A549 (cell line): ENCODE results near the gene LHFPL5. TPM values are rescaled to one million over a fixed set of nuclear protein-coding genes. Genes with fewer than 3 reads are reported as not detected.

ENCODE experiments used
- ATAC-seq, 2 experiments: fragments of 200-7000 bp in 1 of 2; fragments of >200 bp in 1 of 2; cut with Nextera tagmentation in 1 of 2; cut with Tn5 transposase in 1 of 2; 3 replicates each; pipeline versions ENCODE4 v1.8.0 to v1.9.1; 2018 to 2020; ENCODE audit warnings: mild to moderate bottlenecking in 1 of 2, moderate library complexity in 1 of 2
- CTCF ChIA-PET: fragments of 300-600 bp; sonication (Branson Sonifier 250); formaldehyde crosslinking; extraction: SDS; loops from one replicate; lab custom pipeline; 2021; ENCODE audit warnings: antibody characterized with exemption, inconsistent platforms; lab: Yijun Ruan, JAX
- POLR2A ChIA-PET: fragments of 350-600 bp; formaldehyde crosslinking; extraction: SDS; loops from one replicate; lab custom pipeline; 2021; ENCODE audit warnings: antibody characterized with exemption, inconsistent platforms; lab: Yijun Ruan, JAX
- DNase-seq, 2 experiments: peaks; one replicate each; pipeline versions ENCODE4 v3.0.0 to v3.0.0-alpha.2; 2011 to 2016; ENCODE audit warnings: low read depth in 1 of 2, low spot score in 1 of 2
- FAIRE-seq: peaks from 2 replicates; lab custom pipeline; 2011; peaks lifted over from hg19 to GRCh38; lab: Jason Lieb, UNC
- H3K27ac ChIP-seq, 2 experiments: fragments of >200 bp; sonication (Bioruptor Twin); formaldehyde crosslinking; 3 replicates each; pipeline ENCODE4 v1.5.1; 2016 to 2017
- H3K4me1 ChIP-seq: fragments of >200 bp; sonication (Bioruptor Twin); formaldehyde crosslinking; 3 replicates; pipeline ENCODE4 v1.6.1; 2016
- H3K4me2 ChIP-seq: fragments of >200 bp; sonication (Bioruptor Twin); formaldehyde crosslinking; 3 replicates; pipeline ENCODE4 v1.6.1; 2016
- H3K4me3 ChIP-seq: fragments of >200 bp; sonication (Bioruptor Twin); formaldehyde crosslinking; 3 replicates; pipeline ENCODE4 v1.5.1; 2016
- H3K9me3 ChIP-seq: fragments of >200 bp; sonication (Bioruptor Twin); formaldehyde crosslinking; 3 replicates; pipeline ENCODE4 v1.6.1; 2016
- BHLHE40 ChIP-seq: IDR thresholded peaks from 2 replicates; pipeline ENCODE4 v1.6.1; 2012; ENCODE audit warnings: low read depth, low read length, inconsistent platforms
- CBX8 ChIP-seq: fragments of 200-600 bp; sonication (generic); IDR thresholded peaks from 2 replicates; pipeline ENCODE4 v1.6.1; 2016
- CEBPB ChIP-seq, 2 experiments: fragments of >200 bp in 1 of 2; sonication (Bioruptor Twin) in 1 of 2; formaldehyde crosslinking in 1 of 2; IDR thresholded peaks; 2 replicates each; pipeline ENCODE4 v1.6.1; 2012 to 2016
- EHF ChIP-seq: fragments of 250-450 bp; sonication (Bioruptor Pico); IDR thresholded peaks from 2 replicates; pipeline ENCODE4 v1.5.0; 2020; ENCODE audit warnings: mild to moderate bottlenecking
- ELK1 ChIP-seq: fragments of 150-350 bp; IDR thresholded peaks from 2 replicates; pipeline ENCODE4 v1.6.1; 2014; ENCODE audit warnings: low read depth, mild to moderate bottlenecking, low read length
- EP300 ChIP-seq, 2 experiments: fragments of >200 bp; sonication (Bioruptor Twin); formaldehyde crosslinking; IDR thresholded peaks; 2 replicates in 1 of 2; 3 replicates in 1 of 2; pipeline ENCODE4 v1.6.1; 2016 to 2017
- FOSB ChIP-seq: fragments of 250-450 bp; sonication (Bioruptor Pico); IDR thresholded peaks from 2 replicates; pipeline ENCODE4 v1.5.0; 2020; ENCODE audit warnings: mild to moderate bottlenecking, moderate library complexity
- HES2 ChIP-seq: fragments of >200 bp; sonication (Bioruptor Twin); formaldehyde crosslinking; IDR thresholded peaks from 2 replicates; pipeline ENCODE4 v1.6.1; 2016
- HEYL ChIP-seq: fragments of 250-450 bp; sonication (Bioruptor Pico); IDR thresholded peaks from 2 replicates; pipeline ENCODE4 v1.8.0; 2021; ENCODE audit warnings: mild to moderate bottlenecking, moderate library complexity
- HOXB13 ChIP-seq: fragments of 250-450 bp; sonication (Bioruptor Pico); IDR thresholded peaks from 2 replicates; pipeline ENCODE4 v1.5.0; 2020; ENCODE audit warnings: low read depth, mild to moderate bottlenecking, moderate library complexity
- JUN ChIP-seq, 2 experiments: fragments of >200 bp; sonication (Bioruptor Twin); formaldehyde crosslinking; IDR thresholded peaks; 2 replicates in 1 of 2; 3 replicates in 1 of 2; pipeline ENCODE4 v1.6.1; 2016 to 2017
- JUNB ChIP-seq: fragments of >200 bp; sonication (Bioruptor Twin); formaldehyde crosslinking; IDR thresholded peaks from 2 replicates; pipeline ENCODE4 v1.6.1; 2016
- KDM1A ChIP-seq: fragments of 200-600 bp; sonication (generic); IDR thresholded peaks from 2 replicates; pipeline ENCODE4 v1.6.1; 2016; ENCODE audit warnings: low read depth, mild to moderate bottlenecking
- MAZ ChIP-seq: fragments of 150-350 bp; IDR thresholded peaks from 2 replicates; pipeline ENCODE4 v1.6.1; 2014; ENCODE audit warnings: antibody characterized with exemption, low read depth, low read length, borderline replicate concordance
- MYC ChIP-seq: IDR thresholded peaks from 2 replicates; pipeline ENCODE4 v1.6.1; 2012; ENCODE audit warnings: mild to moderate bottlenecking, inconsistent platforms, low read length, improper control_type of control experiment, borderline replicate concordance
- NPAS2 ChIP-seq: fragments of 250-450 bp; sonication (Bioruptor Pico); IDR thresholded peaks from 2 replicates; pipeline ENCODE4 v1.8.0; 2022; ENCODE audit warnings: mild to moderate bottlenecking, moderate library complexity, borderline replicate concordance
- PHF8 ChIP-seq: fragments of 200-600 bp; sonication (generic); IDR thresholded peaks from 2 replicates; pipeline ENCODE4 v1.6.1; 2016; ENCODE audit warnings: low read depth, mild to moderate bottlenecking, antibody characterized with exemption, moderate library complexity, borderline replicate concordance
- POLR2AphosphoS2 ChIP-seq: conservative IDR thresholded peaks from 2 replicates; pipeline ENCODE4 v1.6.1; 2012; ENCODE audit warnings: low read length, improper control_type of control experiment, inconsistent platforms
- RAD21 ChIP-seq, 2 experiments: fragments of >200 bp in 1 of 2; sonication (Bioruptor Twin) in 1 of 2; formaldehyde crosslinking in 1 of 2; IDR thresholded peaks in 1 of 2; conservative IDR thresholded peaks in 1 of 2; 2 replicates in 1 of 2; 3 replicates in 1 of 2; pipeline ENCODE4 v1.6.1; 2012 to 2018; ENCODE audit warnings: inconsistent platforms in 1 of 2
- RARB ChIP-seq: fragments of 250-450 bp; sonication (Bioruptor Pico); IDR thresholded peaks from 2 replicates; pipeline ENCODE4 v1.8.0; 2021; ENCODE audit warnings: mild to moderate bottlenecking, moderate library complexity
- RCOR1 ChIP-seq: fragments of 150-350 bp; IDR thresholded peaks from 2 replicates; pipeline ENCODE4 v1.6.1; 2014; ENCODE audit warnings: antibody characterized with exemption, low read length, low read depth
- REST ChIP-seq: fragments of 200-600 bp; sonication (generic); IDR thresholded peaks from 2 replicates; pipeline ENCODE4 v1.6.1; 2016; ENCODE audit warnings: antibody characterized with exemption, mild to moderate bottlenecking, moderate library complexity
- RNF2 ChIP-seq: fragments of 200-600 bp; sonication (generic); IDR thresholded peaks from 2 replicates; pipeline ENCODE4 v1.6.1; 2016; ENCODE audit warnings: low read depth, mild to moderate bottlenecking, antibody characterized with exemption, moderate library complexity, borderline replicate concordance
- SREBF2 ChIP-seq: fragments of 450-650 bp; IDR thresholded peaks from 2 replicates; pipeline ENCODE4 v1.6.1; 2014; ENCODE audit warnings: mild to moderate bottlenecking, moderate library complexity
- TFCP2L1 ChIP-seq: fragments of 250-450 bp; sonication (Bioruptor Pico); IDR thresholded peaks from 2 replicates; pipeline ENCODE4 v1.5.0; 2021; ENCODE audit warnings: mild to moderate bottlenecking
- ZC3H11A ChIP-seq: fragments of 450-650 bp; IDR thresholded peaks from 2 replicates; pipeline ENCODE4 v1.6.1; 2014; ENCODE audit warnings: antibody characterized with exemption, mild to moderate bottlenecking
- ZFP36 ChIP-seq: fragments of 450-650 bp; IDR thresholded peaks from 2 replicates; pipeline ENCODE4 v1.6.1; 2014; ENCODE audit warnings: borderline replicate concordance; ENCODE audit not compliant: partially characterized antibody
- ZNF302 ChIP-seq: fragments of 250-450 bp; sonication (Bioruptor Pico); IDR thresholded peaks from 2 replicates; pipeline ENCODE4 v1.9.0; 2021; ENCODE audit warnings: inconsistent platforms, mild to moderate bottlenecking, moderate library complexity
- WGBS: methylation state at CpG from one replicate; pipeline ENCODE4 v1.1.6; 2017; ENCODE audit errors: missing lambda C conversion rate; 5-methylcytosine and 5-hydroxymethylcytosine counted together
- polyA plus RNA-seq, 4 experiments: library from polyadenylated mRNA; depleted of rRNA in 3 of 4; stranded (reverse); fragments of >200 nt; fragmentation: RNase III in 1 of 4; extraction: RNeasy Plus Mini Kit Qiagen cat#74134 plus additional on column Dnase treatment in 1 of 4; gene quantifications; 2 replicates in 3 of 4; 3 replicates in 1 of 4; pipeline ENCODE4 v1.2.3, GENCODE V29; 2011 to 2017

LHFPL5 gene
- polyA plus RNA-seq, 2 of the 4 experiments (the other 2 are of a cell fraction) = 0.06 to 0.17 TPM

- H3K4me2 ChIP-seq = no peak overlapping the region
- TF ChIP-seq RAD21 (conservative IDR thresholded peaks at IDR 0.05 in 1 of 2, IDR thresholded peaks at IDR 0.05 in 1 of 2) = no peak
- no peak for TF ChIP-seq ELK1
- TF ChIP-seq HES2 = no peak
- TF ChIP-seq RNF2 = no peak
- TF ChIP-seq MAZ = no peak
- no peak for TF ChIP-seq MYC
- no peak for TF ChIP-seq BHLHE40
- no peak for TF ChIP-seq EHF
- TF ChIP-seq RARB = no peak
- TF ChIP-seq ZNF302 (CRISPR knock-in tag) = no peak
- no peak for TF ChIP-seq NPAS2 (CRISPR knock-in tag)
- TF ChIP-seq REST = no peak
- TF ChIP-seq ZFP36 = no peak
- TF ChIP-seq FOSB = no peak
- TF ChIP-seq HEYL (CRISPR knock-in tag) = no peak
- TF ChIP-seq TFCP2L1 (CRISPR knock-in tag) = no peak
- TF ChIP-seq SREBF2 = no peak
- TF ChIP-seq ZC3H11A = no peak
- no peak for TF ChIP-seq POLR2AphosphoS2
- H3K27ac ChIP-seq = no peak overlapping the region
- CTCF ChIA-PET = no interaction called here
- FAIRE-seq (no peak), DNase-seq (no peak), ATAC-seq (no peak)
- WGBS = 15% methylated on average over 2 of the region's 2 CpGs
- no peak overlapping the region for H3K4me3 ChIP-seq
- no peaks in the 10 kb centered on the region; the same call in 2 of the 3 replicates for H3K4me1 ChIP-seq
- POLR2A ChIA-PET = interaction anchor here (0.7 kb wide), 1 partner anchor 171 kb away, joined by 8 read pairs; no protein-coding TSS in a partner anchor
- no peaks in the 10 kb centered on the region for H3K9me3 ChIP-seq
Observed at GRCh38 chr6:35784200-35784599, 21.0 kb upstream of the LHFPL5 start.

- FAIRE-seq (no peak), DNase-seq (no peak), ATAC-seq (no peak)
- Histone ChIP-seq H3K4me3 (no peak overlapping the region), H3K4me1 (no peaks in the 10 kb centered on the region; the same call in 2 of the 3 replicates), H3K9me3 (no peaks in the 10 kb centered on the region), H3K27ac (no peak overlapping the region), H3K4me2 (no peak overlapping the region)
- TF ChIP-seq RCOR1 (no peak), CEBPB (IDR thresholded peaks at IDR 0.05) (no peak), CBX8 (no peak), JUNB (no peak), ZC3H11A (no peak), KDM1A (no peak), PHF8 (no peak), EP300 (IDR thresholded peaks at IDR 0.05) (no peak), HOXB13 (CRISPR knock-in tag) (no peak), JUN (IDR thresholded peaks at IDR 0.05) (no peak)
- ChIA-PET CTCF (interaction anchor here (1.5 kb wide), 1 partner anchor 11 kb away, joined by 3 read pairs; no protein-coding TSS in a partner anchor), POLR2A (no interaction called here)
- WGBS = 12% methylated on average over 2 of the region's 2 CpGs
Observed at GRCh38 chr6:35786272-35786671, 18.9 kb upstream of the LHFPL5 start.
